OCI-LY3 (cell line): ENCODE data around the gene SCP2.
"Not testable (repeated sequence)": the region's sequence is repeated elsewhere in the genome, so short reads cannot be mapped to it uniquely, and the experiment has no call there.

Experiments
- H2AFZ ChIP-seq: fragments of 200-600, 300-600 bp; shearing (Covaris generic); 2 replicates; pipeline ENCODE4 v1.6.0; 2014; ENCODE audit warnings: antibody characterized with exemption, low read depth, low read length
- H3K27ac ChIP-seq: fragments of 200-600, 300-600 bp; sonication (generic); 2 replicates; pipeline ENCODE4 v1.5.1; 2014; ENCODE audit warnings: mild to moderate bottlenecking, low read length, moderate library complexity, mixed read lengths
- H3K27me3 ChIP-seq: fragments of 200-600, 300-600 bp; sonication (generic); 2 replicates; pipeline ENCODE4 v1.6.1; 2014; ENCODE audit warnings: low read depth, low read length, mixed read lengths
- H3K36me3 ChIP-seq: fragments of 200-600, 300-600 bp; sonication (generic); replicated peaks from 2 replicates; pipeline ENCODE3; 2014; ENCODE audit warnings: low read depth, low read length, mixed read lengths
- H3K4me1 ChIP-seq: fragments of 300-600, 200-600 bp; sonication (generic); 2 replicates; pipeline ENCODE4 v1.6.1; 2014; ENCODE audit warnings: low read length, mixed read lengths
- H3K4me2 ChIP-seq: fragments of 200-600, 300-600 bp; sonication (generic); 2 replicates; pipeline ENCODE4 v1.6.1; 2014; ENCODE audit warnings: low read length, mixed read lengths
- H3K4me3 ChIP-seq: fragments of 300-600, 200-600 bp; sonication (generic); 2 replicates; pipeline ENCODE4 v1.5.1; 2014; ENCODE audit warnings: antibody characterized with exemption, mild to moderate bottlenecking, low read length, moderate library complexity
- H3K79me2 ChIP-seq: fragments of 300-600, 200-600 bp; shearing (Covaris generic); 2 replicates; pipeline ENCODE4 v1.6.1; 2014; ENCODE audit warnings: mild to moderate bottlenecking, low read length, mixed read lengths
- H3K9ac ChIP-seq: fragments of 300-600, 200-600 bp; shearing (Covaris generic); 2 replicates; pipeline ENCODE4 v1.6.0; 2014; ENCODE audit warnings: mild to moderate bottlenecking, low read length, moderate library complexity
- H3K9me3 ChIP-seq: fragments of 200-600, 300-600 bp; shearing (Covaris generic); 2 replicates; pipeline ENCODE4 v1.6.1; 2014; ENCODE audit warnings: low read length, mixed read lengths; ENCODE audit not compliant: insufficient read depth
- H4K20me1 ChIP-seq: fragments of 200-600, 300-600 bp; sonication (generic); 2 replicates; pipeline ENCODE4 v1.6.1; 2016; ENCODE audit warnings: low read length, mixed read lengths; ENCODE audit not compliant: insufficient read depth
- EZH2phosphoT487 ChIP-seq: fragments of 200-600 bp; shearing (Covaris generic); IDR thresholded peaks from 2 replicates; pipeline ENCODE4 v1.6.1; 2018; ENCODE audit warnings: antibody characterized with exemption, mixed run types, low read depth
- TF ChIP-seq, protein P1 (sequence below): fragments of 200-600, 300-600 bp; sonication (generic); IDR thresholded peaks from 2 replicates; pipeline ENCODE4 v1.5.1; 2014; ENCODE audit warnings: antibody characterized with exemption, low read length, low read depth

Gene SCP2

DNA sequence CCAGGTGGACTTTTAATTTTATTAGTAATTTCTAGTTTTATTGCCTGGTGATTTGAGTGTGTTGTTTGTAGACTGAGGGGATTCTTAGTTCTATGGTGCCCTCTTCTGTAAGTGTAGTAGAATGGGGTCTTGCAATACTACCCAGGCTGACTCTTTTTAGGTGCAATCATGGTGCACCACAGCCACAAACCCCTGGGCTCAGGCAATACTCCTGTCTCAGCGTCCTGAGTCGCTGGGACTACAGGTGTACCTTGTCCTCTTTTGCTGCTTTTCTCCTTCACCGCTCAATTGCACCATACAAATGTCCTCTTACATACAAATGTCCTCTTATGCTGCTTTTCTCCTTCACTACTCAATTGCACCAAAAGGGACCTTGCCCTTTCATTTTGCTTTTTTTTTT lies 43.1 kb downstream of the SCP2 start:
- Histone ChIP-seq H3K4me3 (no peak overlapping the region), H2AFZ (no peak overlapping the region), H3K27me3 (no peaks in the 10 kb centered on the region), H3K4me1 (no peaks in the 10 kb centered on the region), H3K9ac (no peak overlapping the region), H3K27ac (no peak overlapping the region), H3K9me3 (no peaks in the 10 kb centered on the region), H3K4me2 (no peak overlapping the region), H3K36me3 (no peaks in the 10 kb centered on the region), H3K79me2 (no peaks in the 10 kb centered on the region), H4K20me1 (no peaks in the 10 kb centered on the region)
- no peak for TF ChIP-seq EZH2phosphoT487
- TF ChIP-seq, protein P1, sequence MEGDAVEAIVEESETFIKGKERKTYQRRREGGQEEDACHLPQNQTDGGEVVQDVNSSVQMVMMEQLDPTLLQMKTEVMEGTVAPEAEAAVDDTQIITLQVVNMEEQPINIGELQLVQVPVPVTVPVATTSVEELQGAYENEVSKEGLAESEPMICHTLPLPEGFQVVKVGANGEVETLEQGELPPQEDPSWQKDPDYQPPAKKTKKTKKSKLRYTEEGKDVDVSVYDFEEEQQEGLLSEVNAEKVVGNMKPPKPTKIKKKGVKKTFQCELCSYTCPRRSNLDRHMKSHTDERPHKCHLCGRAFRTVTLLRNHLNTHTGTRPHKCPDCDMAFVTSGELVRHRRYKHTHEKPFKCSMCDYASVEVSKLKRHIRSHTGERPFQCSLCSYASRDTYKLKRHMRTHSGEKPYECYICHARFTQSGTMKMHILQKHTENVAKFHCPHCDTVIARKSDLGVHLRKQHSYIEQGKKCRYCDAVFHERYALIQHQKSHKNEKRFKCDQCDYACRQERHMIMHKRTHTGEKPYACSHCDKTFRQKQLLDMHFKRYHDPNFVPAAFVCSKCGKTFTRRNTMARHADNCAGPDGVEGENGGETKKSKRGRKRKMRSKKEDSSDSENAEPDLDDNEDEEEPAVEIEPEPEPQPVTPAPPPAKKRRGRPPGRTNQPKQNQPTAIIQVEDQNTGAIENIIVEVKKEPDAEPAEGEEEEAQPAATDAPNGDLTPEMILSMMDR, result peak; percentile 29; the same call in 1 of the 2 replicates

DNA sequence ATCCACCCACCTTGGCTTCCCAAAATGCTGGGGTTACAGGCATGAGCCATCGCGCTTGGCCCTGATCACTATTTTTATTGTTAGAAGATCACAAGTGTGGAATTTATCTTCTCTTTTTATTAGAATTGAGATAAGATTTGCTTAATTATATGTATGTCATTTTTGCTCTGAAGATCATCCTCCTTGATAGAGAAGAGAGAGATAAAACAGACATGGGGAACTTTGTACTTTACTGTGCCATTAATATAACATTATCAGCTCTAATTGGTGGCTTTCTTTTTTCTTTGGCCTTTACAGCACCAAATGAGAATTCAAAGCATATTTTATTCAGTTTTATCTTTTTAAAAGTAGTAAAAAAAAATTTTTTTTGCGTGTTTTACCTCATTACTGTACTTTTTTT lies 46.8 kb downstream of the SCP2 start:
- no peak overlapping the region for H3K4me3 ChIP-seq
- H3K79me2 ChIP-seq, result no peaks in the 10 kb centered on the region
- no peaks in the 10 kb centered on the region for H3K4me1 ChIP-seq
- H3K9me3 ChIP-seq, result no peaks in the 10 kb centered on the region
- no peaks in the 10 kb centered on the region for H3K27me3 ChIP-seq
- H3K36me3 ChIP-seq, result no peaks in the 10 kb centered on the region
- no peak overlapping the region for H3K4me2 ChIP-seq
- H4K20me1 ChIP-seq, result no peaks in the 10 kb centered on the region
- TF ChIP-seq, protein P1, result no peak
- TF ChIP-seq EZH2phosphoT487, result no peak
- H3K9ac ChIP-seq, result no peak overlapping the region
- H3K27ac ChIP-seq, result no peak overlapping the region
- no peak overlapping the region for H2AFZ ChIP-seq

DNA sequence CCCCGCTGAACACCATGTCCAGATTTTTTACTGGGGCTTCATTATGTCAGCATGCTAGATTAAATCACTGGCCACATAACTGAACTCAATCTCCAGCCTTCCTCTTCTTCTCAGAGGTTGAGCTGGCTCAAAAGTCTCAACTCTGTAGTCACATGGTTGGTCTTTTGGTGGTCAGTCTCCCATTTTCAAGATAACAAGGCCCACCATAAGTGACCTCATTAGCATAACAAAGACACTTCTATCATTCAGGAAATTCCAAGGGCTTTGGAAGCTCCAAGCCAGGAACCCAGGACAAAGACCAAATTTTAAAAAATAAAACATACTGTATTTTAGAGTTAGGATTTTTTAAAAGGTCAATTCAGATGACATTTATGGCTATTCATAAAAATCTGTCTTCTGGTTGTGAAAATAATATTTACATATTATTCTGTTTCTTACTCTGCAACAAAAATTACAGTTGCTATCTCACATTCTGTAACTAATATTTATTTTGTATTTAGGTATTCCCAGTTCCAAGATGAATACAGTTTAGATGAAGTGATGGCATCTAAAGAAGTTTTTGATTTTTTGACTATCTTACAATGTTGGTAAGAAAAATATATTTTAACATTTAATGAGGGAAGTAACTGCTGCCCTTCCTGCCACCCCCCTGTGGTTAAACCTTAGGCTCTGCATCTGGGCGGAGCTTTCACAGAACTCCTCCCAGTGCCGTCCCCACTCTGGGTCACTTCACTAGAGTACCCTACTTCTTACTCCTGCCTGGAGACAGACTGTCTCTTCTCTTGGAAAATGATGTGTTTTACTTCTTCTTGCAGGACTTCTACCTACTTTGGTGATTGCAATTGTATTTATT lies 49.3 kb downstream of the SCP2 start:
- Histone ChIP-seq H2AFZ (no peak overlapping the region), H3K4me3 (no peak overlapping the region), H3K4me1 (no peaks in the 10 kb centered on the region), H4K20me1 (no peaks in the 10 kb centered on the region), H3K36me3 (no peaks in the 10 kb centered on the region), H3K4me2 (no peak overlapping the region), H3K27ac (no peak overlapping the region), H3K79me2 (no peaks in the 10 kb centered on the region), H3K27me3 (no peaks in the 10 kb centered on the region), H3K9ac (no peak overlapping the region), H3K9me3 (no peaks in the 10 kb centered on the region)
- TF ChIP-seq EZH2phosphoT487, result no peak
- TF ChIP-seq, protein P1, result no peak

DNA sequence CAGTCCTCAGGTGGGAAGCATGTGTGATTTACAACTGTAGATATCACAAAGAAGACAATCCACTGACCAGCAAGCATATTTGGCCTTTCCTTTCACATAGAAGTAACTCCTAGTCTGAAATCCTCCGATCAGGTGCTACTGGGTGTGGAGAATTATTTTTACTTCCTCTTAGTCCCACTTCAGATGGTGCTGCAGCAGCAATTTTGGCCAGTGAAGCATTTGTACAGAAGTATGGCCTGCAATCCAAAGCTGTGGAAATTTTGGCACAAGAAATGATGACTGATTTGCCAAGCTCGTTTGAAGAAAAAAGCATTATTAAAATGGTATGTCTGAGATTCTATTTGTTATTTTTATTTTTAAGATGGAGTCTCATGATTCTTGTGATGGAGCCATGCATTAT lies 51.0 kb downstream of the SCP2 start:
- Histone ChIP-seq H3K4me2 (no peak overlapping the region), H3K36me3 (no peaks in the 10 kb centered on the region), H4K20me1 (no peaks in the 10 kb centered on the region), H3K4me3 (no peak overlapping the region), H3K27ac (no peak overlapping the region), H3K4me1 (no peaks in the 10 kb centered on the region), H2AFZ (no peak overlapping the region), H3K79me2 (no peaks in the 10 kb centered on the region), H3K9ac (no peak overlapping the region), H3K27me3 (no peaks in the 10 kb centered on the region), H3K9me3 (no peaks in the 10 kb centered on the region)
- no peak for TF ChIP-seq EZH2phosphoT487
- TF ChIP-seq, protein P1, result no peak

DNA sequence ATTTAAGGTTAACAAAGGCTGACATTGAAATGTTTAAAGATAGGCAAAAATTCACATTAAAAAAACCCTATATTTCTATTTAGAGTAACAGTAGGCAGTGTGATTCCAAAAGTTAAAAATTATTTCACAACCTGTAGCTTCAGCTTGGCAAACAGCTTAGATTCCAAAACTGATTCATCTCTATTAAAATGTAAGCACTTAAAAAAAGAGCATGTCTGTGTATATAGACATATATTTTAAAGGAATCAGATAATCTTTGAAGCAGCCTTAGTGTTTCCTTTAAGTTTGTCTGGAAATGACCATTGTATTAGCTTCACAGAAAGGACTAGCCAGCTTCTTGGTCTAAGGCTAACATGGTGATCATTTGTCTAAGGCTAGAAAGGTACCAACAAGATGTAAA lies 65.7 kb downstream of the SCP2 start:
- not testable (repeated sequence) for H3K27me3 ChIP-seq, H3K9ac ChIP-seq, H4K20me1 ChIP-seq, H3K36me3 ChIP-seq, H3K79me2 ChIP-seq, H2AFZ ChIP-seq, H3K4me3 ChIP-seq, H3K4me1 ChIP-seq, H3K27ac ChIP-seq, H3K4me2 ChIP-seq, H3K9me3 ChIP-seq
